Colonic mucosa (tissue), 4 donors: ENCODE results near the gene GNAT1. TPM values are rescaled to one million over a fixed set of nuclear protein-coding genes. Genes with fewer than 3 reads are reported as not detected.

Experiments used
- DNase-seq: peaks from one replicate; pipeline ENCODE4 v3.0.0-alpha.2; 2020
- H3K27ac ChIP-seq: fragments of 200-600 bp; one replicate; pipeline ENCODE4 v1.8.0; 2021
- H3K27me3 ChIP-seq: fragments of 200-600 bp; one replicate; pipeline ENCODE4 v1.8.0; 2021
- H3K36me3 ChIP-seq: fragments of 200-600 bp; one replicate; pipeline ENCODE4 v1.8.0; 2021
- H3K4me1 ChIP-seq: fragments of 200-600 bp; one replicate; pipeline ENCODE4 v1.8.0; 2021; ENCODE audit warnings: mild to moderate bottlenecking
- H3K4me3 ChIP-seq: fragments of 200-600 bp; one replicate; pipeline ENCODE4 v1.8.0; 2021
- H3K9ac ChIP-seq, 2 donors: one replicate each; pipeline ENCODE4 v1.7.0; 2013; ENCODE audit warnings: control low read depth in 2 of 2, low read depth in 2 of 2, low read length in 2 of 2
- H3K9me3 ChIP-seq: fragments of 200-600 bp; one replicate; pipeline ENCODE4 v1.8.0; 2021
- intact Hi-C: fragments of 100-400 bp; cut with DNase I; formaldehyde crosslinking; loops from one replicate; pipeline ENCODE4 v1.14.1; 2022
- total RNA-seq, 2 donors: library from RNA; stranded (reverse); fragmentation: NEBNext Ultra II Directional in 1 of 2; extraction: Animal tissue kit (Norgen Biotek cat#: 25700) in 1 of 2; gene quantifications; one replicate each; pipeline ENCODE4 v1.2.1, GENCODE V29; 2021
- TF ChIP-seq, protein P1 (sequence below): fragments of 200-600 bp; IDR thresholded peaks from one replicate; pipeline ENCODE4 v1.8.0; 2022; ENCODE audit warnings: antibody characterized with exemption, mild to moderate bottlenecking
- donor health status: healthy.
- donor health status: DM: no; HTN: no; CAD: no.
- donor health status: DM: no; HTN: no; CAD: no.

The GNAT1 gene
- total RNA-seq, 2 donors from 2014 or later = not detected

GRCh38 chr3:50211930-50212329 is 20.5 kb downstream of the GNAT1 start:
- Histone ChIP-seq H3K36me3 (no peaks in the 10 kb centered on the region), H3K9me3 (no peaks in the 10 kb centered on the region), H3K27me3 (no peaks in the 10 kb centered on the region), H3K4me1 (no peaks in the 10 kb centered on the region), H3K4me3 (no peak overlapping the region), H3K27ac (no peak overlapping the region), H3K9ac (no peak overlapping the region)
- no peak for DNase-seq
- intact Hi-C loops = no loop called here
- TF ChIP-seq, protein P1, sequence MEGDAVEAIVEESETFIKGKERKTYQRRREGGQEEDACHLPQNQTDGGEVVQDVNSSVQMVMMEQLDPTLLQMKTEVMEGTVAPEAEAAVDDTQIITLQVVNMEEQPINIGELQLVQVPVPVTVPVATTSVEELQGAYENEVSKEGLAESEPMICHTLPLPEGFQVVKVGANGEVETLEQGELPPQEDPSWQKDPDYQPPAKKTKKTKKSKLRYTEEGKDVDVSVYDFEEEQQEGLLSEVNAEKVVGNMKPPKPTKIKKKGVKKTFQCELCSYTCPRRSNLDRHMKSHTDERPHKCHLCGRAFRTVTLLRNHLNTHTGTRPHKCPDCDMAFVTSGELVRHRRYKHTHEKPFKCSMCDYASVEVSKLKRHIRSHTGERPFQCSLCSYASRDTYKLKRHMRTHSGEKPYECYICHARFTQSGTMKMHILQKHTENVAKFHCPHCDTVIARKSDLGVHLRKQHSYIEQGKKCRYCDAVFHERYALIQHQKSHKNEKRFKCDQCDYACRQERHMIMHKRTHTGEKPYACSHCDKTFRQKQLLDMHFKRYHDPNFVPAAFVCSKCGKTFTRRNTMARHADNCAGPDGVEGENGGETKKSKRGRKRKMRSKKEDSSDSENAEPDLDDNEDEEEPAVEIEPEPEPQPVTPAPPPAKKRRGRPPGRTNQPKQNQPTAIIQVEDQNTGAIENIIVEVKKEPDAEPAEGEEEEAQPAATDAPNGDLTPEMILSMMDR = no peak

- H3K9ac ChIP-seq = no peak overlapping the region
- H3K27me3 ChIP-seq = no peaks in the 10 kb centered on the region
- TF ChIP-seq, protein P1 = no peak
- no peaks in the 10 kb centered on the region for H3K36me3 ChIP-seq
- DNase-seq = no peak
- H3K4me3 ChIP-seq = no peak overlapping the region
- H3K4me1 ChIP-seq = no peaks in the 10 kb centered on the region
- intact Hi-C loops = no loop called here
- H3K9me3 ChIP-seq = no peaks in the 10 kb centered on the region
- no peak overlapping the region for H3K27ac ChIP-seq
Observed at GRCh38 chr3:50212502-50212901, 21.1 kb downstream of the GNAT1 start.

GRCh38 chr3:50212971-50213370 is 21.6 kb downstream of the GNAT1 start:
- no peaks in the 10 kb centered on the region for H3K9me3 ChIP-seq
- H3K4me1 ChIP-seq = no peaks in the 10 kb centered on the region
- no peak overlapping the region for H3K27ac ChIP-seq
- H3K9ac ChIP-seq = no peak overlapping the region
- no peaks in the 10 kb centered on the region for H3K27me3 ChIP-seq
- DNase-seq = no peak
- intact Hi-C loops = no loop called here
- H3K36me3 ChIP-seq = no peaks in the 10 kb centered on the region
- TF ChIP-seq, protein P1 = no peak
- no peak overlapping the region for H3K4me3 ChIP-seq

GRCh38 chr3:50213373-50213772 is 22.0 kb downstream of the GNAT1 start:
- intact Hi-C loops = no loop called here
- Histone ChIP-seq H3K27ac (no peak overlapping the region), H3K9ac (no peak overlapping the region), H3K27me3 (no peaks in the 10 kb centered on the region), H3K36me3 (no peaks in the 10 kb centered on the region), H3K9me3 (no peaks in the 10 kb centered on the region), H3K4me1 (no peaks in the 10 kb centered on the region), H3K4me3 (no peak overlapping the region)
- TF ChIP-seq, protein P1 = no peak
- no peak for DNase-seq

GRCh38 chr3:50214824-50215223 is 23.4 kb downstream of the GNAT1 start:
- Histone ChIP-seq H3K4me3 (no peak overlapping the region), H3K9me3 (no peaks in the 10 kb centered on the region), H3K27me3 (no peaks in the 10 kb centered on the region), H3K4me1 (no peaks in the 10 kb centered on the region), H3K36me3 (no peaks in the 10 kb centered on the region), H3K27ac (no peak overlapping the region), H3K9ac (no peak overlapping the region)
- DNase-seq = no peak
- TF ChIP-seq, protein P1 = no peak
- intact Hi-C loops = no loop called here

DNA sequence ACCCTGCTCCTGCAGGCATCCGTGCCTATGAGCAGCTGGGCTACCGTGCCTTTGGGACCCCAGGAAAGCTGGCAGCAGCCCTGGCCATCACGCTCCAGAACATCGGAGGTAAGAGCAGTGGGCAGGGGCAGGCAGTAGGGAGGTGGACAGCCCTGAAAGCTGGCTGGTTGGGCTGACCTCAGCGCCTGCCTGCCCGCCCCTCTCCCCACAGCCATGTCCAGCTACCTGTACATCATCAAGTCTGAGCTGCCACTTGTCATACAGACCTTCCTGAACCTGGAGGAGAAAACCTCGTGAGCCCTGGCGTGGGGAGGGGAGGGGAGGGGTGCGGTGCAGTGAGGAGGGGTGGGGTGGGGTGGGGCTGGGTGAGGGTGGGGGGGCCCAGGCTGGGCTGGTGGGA is 24.1 kb downstream of the GNAT1 start:
- no peak overlapping the region for H3K27ac ChIP-seq
- no peak overlapping the region for H3K9ac ChIP-seq
- no peaks in the 10 kb centered on the region for H3K4me1 ChIP-seq
- intact Hi-C loops = no loop called here
- H3K4me3 ChIP-seq = no peak overlapping the region
- no peaks in the 10 kb centered on the region for H3K27me3 ChIP-seq
- no peaks in the 10 kb centered on the region for H3K9me3 ChIP-seq
- DNase-seq = no peak
- TF ChIP-seq, protein P1 = no peak
- H3K36me3 ChIP-seq = no peaks in the 10 kb centered on the region
